ENCODE results near the gene CRX. TPM values are rescaled to one million over a fixed set of nuclear protein-coding genes. Genes with fewer than 3 reads are reported as not detected.

Gene CRX
- total and polyA plus RNA-seq, 2 of the 4 experiments (the other 2 are of a cell fraction) = not detected

DNA sequence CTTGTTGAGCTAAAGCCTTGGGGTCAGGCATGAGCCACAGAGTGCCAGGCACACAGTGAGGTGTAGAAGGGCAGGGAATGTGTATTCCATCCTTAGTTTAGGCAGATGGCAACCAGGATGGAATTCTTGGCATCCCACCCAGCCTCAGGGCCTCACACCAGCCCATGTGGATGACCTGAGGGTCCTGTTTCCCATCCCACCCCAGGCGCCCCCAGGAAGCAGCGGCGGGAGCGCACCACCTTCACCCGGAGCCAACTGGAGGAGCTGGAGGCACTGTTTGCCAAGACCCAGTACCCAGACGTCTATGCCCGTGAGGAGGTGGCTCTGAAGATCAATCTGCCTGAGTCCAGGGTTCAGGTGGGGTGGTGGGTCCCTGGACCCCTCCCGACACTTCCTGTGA is 14.3 kb downstream of the CRX start:
- DNase-seq = no peak
- no peak overlapping the region for H3K4ac ChIP-seq (ENCODE audit: low read depth, low read length)

More for the DNA sequence above, 14.3 kb downstream of the CRX start:
- ChIA-PET POLR2A (ENCODE audit: unreplicated experiment) (no interaction called here), CTCF (no interaction called here)
- Histone ChIP-seq H4K20me1 (ENCODE audit: insufficient read depth, low read length) (no peaks in the 10 kb centered on the region), H2BK120ac (ENCODE audit: low read depth, low read length) (no peak overlapping the region), H4K5ac (ENCODE audit: low read depth, low read length) (no peak overlapping the region), H3K56ac (ENCODE audit: extremely low read depth, insufficient read depth, low read length) (no peak overlapping the region), H2BK20ac (ENCODE audit: low read depth, low read length) (no peak overlapping the region), H3K18ac (ENCODE audit: low read depth, low read length) (no peak overlapping the region), H4K91ac (ENCODE audit: insufficient read depth, low read depth, low read length) (no peak overlapping the region), H3K9me1 (ENCODE audit: insufficient read depth, low read length) (no peaks in the 10 kb centered on the region), H3K14ac (replicated peaks; ENCODE audit: low read depth, low read length) (no peak overlapping the region), H2AK9ac (replicated peaks; ENCODE audit: low read depth, low read length, poor library complexity) (no peak overlapping the region), H3K4me2 (ENCODE audit: low read depth, low read length) (no peak overlapping the region), H2BK15ac (ENCODE audit: low read depth, low read length) (no peak overlapping the region), H3K23ac (ENCODE audit: low read depth, low read length) (no peak overlapping the region), H3K79me1 (ENCODE audit: low read depth in 1 of 2, low read length in 2 of 2) (no peaks in the 10 kb centered on the region), H3K9ac (ENCODE audit: low read depth, low read length) (no peak overlapping the region), H3K27ac (ENCODE audit: insufficient read depth, low read length) (no peak overlapping the region), H2AK5ac (ENCODE audit: low read depth, low read length) (no peak overlapping the region), H3K27me3 (ENCODE audit: control insufficient read depth, insufficient read depth, low read length) (peaks cover 3% of the 10 kb centered on the region), H4K8ac (ENCODE audit: low read depth in 2 of 2, low read length in 2 of 2) (no peak overlapping the region), H2AFZ (replicated peaks; ENCODE audit: low read length, poor library complexity) (no peak overlapping the region), H3K4me3 (ENCODE audit: insufficient read depth, low read depth, low read length) (no peak overlapping the region), H2BK5ac (ENCODE audit: low read depth, low read length, poor library complexity, severe bottlenecking) (no peak overlapping the region), H3K36me3 (ENCODE audit: control insufficient read depth, insufficient read depth, low read length) (no peaks in the 10 kb centered on the region), H3K9me3 (ENCODE audit: control insufficient read depth, insufficient read depth, low read length) (no peaks in the 10 kb centered on the region), H3K4me1 (ENCODE audit: control insufficient read depth, insufficient read depth, low read length) (no peaks in the 10 kb centered on the region)
- no peak for ATAC-seq (ENCODE audit: low read depth)
- WGBS, 2 experiments (ENCODE audit: extremely low coverage in 2 of 2, insufficient read length in 1 of 2) = 0% methylated on average over 2 of the region's 8 CpGs; no CpG with 5 or more reads in 1 of the 2 experiments
- in situ Hi-C loops (cut with MboI; ENCODE audit: low sequenced_read_pairs) = no loop called here
- intact Hi-C loops (cut with micrococcal nuclease) = no loop called here
- dilution Hi-C loops (cut with HindIII; ENCODE audit: low sequenced_read_pairs, unreplicated experiment) = no loop called here
- no TSS peak for BruUV-seq (replicated peaks)
- no peak for TF ChIP-seq RCOR1 (IDR thresholded peaks at IDR 0.05; ENCODE audit: insufficient replicate concordance, low read length)
- TF ChIP-seq SMC3 (IDR thresholded peaks at IDR 0.05; ENCODE audit: low read depth, low read length) = no peak
- no peak for TF ChIP-seq CEBPB (IDR thresholded peaks at IDR 0.05; ENCODE audit: low read depth, low read length)
- TF ChIP-seq CHD1 (IDR thresholded peaks at IDR 0.05; ENCODE audit: low read depth, low read length) = no peak
- no peak for TF ChIP-seq MAFK (IDR thresholded peaks at IDR 0.05; ENCODE audit: low read depth, low read length)
- TF ChIP-seq RAD21 (IDR thresholded peaks at IDR 0.05; ENCODE audit: low read length) = no peak
- TF ChIP-seq MXI1 (IDR thresholded peaks at IDR 0.05; ENCODE audit: borderline replicate concordance, low read depth, low read length) = no peak
- TF ChIP-seq FOS (IDR thresholded peaks at IDR 0.05; ENCODE audit: low read depth, low read length) = no peak
- TF ChIP-seq BHLHE40 (IDR thresholded peaks at IDR 0.05; ENCODE audit: low read depth, low read length) = no peak
- TF ChIP-seq, protein P1, sequence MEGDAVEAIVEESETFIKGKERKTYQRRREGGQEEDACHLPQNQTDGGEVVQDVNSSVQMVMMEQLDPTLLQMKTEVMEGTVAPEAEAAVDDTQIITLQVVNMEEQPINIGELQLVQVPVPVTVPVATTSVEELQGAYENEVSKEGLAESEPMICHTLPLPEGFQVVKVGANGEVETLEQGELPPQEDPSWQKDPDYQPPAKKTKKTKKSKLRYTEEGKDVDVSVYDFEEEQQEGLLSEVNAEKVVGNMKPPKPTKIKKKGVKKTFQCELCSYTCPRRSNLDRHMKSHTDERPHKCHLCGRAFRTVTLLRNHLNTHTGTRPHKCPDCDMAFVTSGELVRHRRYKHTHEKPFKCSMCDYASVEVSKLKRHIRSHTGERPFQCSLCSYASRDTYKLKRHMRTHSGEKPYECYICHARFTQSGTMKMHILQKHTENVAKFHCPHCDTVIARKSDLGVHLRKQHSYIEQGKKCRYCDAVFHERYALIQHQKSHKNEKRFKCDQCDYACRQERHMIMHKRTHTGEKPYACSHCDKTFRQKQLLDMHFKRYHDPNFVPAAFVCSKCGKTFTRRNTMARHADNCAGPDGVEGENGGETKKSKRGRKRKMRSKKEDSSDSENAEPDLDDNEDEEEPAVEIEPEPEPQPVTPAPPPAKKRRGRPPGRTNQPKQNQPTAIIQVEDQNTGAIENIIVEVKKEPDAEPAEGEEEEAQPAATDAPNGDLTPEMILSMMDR (conservative IDR thresholded peaks at IDR 0.05; ENCODE audit: low read depth, low read length) = no peak
